Uterus (tissue), 2 donors: ENCODE data around the gene SDK2.

Experiments used
- POLR2A ChIP-seq, 2 donors: fragments of 450-650 bp; IDR thresholded peaks; one replicate each; pipeline ENCODE4 v1.6.1; 2016; ENCODE audit warnings: antibody characterized with exemption in 2 of 2, mild to moderate bottlenecking in 1 of 2, moderate library complexity in 1 of 2
- TF ChIP-seq, protein P1 (sequence below), 4 experiments: fragments of 200-600 bp in 2 of 4; fragments of 450-650 bp in 2 of 4; sonication (generic) in 2 of 4; IDR thresholded peaks; one replicate each; pipeline ENCODE4 v1.5.1; 2016 to 2019; ENCODE audit warnings: antibody characterized with exemption in 4 of 4, mild to moderate bottlenecking in 2 of 4, moderate library complexity in 1 of 4

DNA sequence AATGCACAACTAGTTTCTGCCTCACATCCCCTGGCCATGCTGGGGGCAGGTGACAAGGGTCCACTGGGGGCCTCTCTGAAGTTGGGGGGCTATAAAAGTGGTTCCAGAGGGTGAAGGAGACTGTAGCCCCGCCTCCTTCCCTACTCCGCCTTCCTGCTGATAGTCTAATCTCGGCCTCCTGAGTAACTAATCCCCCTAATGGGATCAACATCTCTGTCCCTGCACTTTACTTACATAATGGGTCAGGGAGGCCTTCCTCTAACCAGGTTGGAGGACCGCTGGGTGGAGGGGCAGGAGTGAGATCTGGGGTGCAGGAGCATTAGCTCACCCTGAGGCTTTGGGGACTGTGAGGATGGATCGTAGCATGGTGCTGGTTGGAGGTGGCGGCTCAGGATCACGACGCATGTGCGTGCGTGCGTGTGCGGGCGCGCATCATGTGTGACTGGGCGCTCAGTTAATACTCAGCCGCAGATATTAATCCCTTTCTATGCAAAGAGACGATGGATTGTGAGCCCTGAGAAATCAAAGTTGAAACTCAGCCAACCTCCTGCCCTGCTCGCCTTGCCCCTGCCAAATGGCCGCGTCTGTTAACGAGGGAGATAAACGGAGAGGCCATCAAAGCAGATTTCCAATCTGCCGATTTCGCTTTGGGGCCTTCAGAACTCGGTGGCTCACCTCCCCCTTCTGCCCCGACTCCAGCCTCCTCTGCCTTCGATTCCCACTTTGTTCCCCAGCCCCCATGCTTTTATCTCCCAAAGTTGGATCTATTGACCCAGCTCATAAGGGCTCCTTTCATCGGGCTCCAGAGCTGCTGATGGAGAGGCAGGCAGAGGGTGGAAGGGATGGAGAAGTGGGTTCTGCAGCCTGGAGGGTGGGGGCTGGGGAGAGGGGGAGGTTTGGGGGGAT, 107.3 kb downstream of the SDK2 start:
- TF ChIP-seq, protein P1, sequence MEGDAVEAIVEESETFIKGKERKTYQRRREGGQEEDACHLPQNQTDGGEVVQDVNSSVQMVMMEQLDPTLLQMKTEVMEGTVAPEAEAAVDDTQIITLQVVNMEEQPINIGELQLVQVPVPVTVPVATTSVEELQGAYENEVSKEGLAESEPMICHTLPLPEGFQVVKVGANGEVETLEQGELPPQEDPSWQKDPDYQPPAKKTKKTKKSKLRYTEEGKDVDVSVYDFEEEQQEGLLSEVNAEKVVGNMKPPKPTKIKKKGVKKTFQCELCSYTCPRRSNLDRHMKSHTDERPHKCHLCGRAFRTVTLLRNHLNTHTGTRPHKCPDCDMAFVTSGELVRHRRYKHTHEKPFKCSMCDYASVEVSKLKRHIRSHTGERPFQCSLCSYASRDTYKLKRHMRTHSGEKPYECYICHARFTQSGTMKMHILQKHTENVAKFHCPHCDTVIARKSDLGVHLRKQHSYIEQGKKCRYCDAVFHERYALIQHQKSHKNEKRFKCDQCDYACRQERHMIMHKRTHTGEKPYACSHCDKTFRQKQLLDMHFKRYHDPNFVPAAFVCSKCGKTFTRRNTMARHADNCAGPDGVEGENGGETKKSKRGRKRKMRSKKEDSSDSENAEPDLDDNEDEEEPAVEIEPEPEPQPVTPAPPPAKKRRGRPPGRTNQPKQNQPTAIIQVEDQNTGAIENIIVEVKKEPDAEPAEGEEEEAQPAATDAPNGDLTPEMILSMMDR (IDR thresholded peaks at IDR 0.05) = no peak
- TF ChIP-seq POLR2A (IDR thresholded peaks at IDR 0.05) = no peak
